ENCODE measurements around the gene PRDX5.

PRDX5 gene

GRCh38 chr11:64284962-64285884 is 32.7 kb upstream of the PRDX5 start, which contains the start of gene GPR137:
Gene GPR137 (plus strand): TSS chr11:64285848. CDS start chr11:64286525, 677 bp downstream.
- H3K36me3 ChIP-seq, result peaks cover 29% of the 10 kb centered on the region
- H3K9me3 ChIP-seq (ENCODE audit: severe bottlenecking), result no peaks in the 10 kb centered on the region
- peak within 1 kb of the TSS; percentile 96 for H3K4me3 ChIP-seq (ENCODE audit: low read depth, low read length)
- TF ChIP-seq CTCF (IDR thresholded peaks at IDR 0.05; ENCODE audit: low read depth, low read length), result no peak
- H3K27ac ChIP-seq, result peak within 1 kb of the TSS; percentile 91
- peak; percentile 83 for DNase-seq
- no peaks in the 10 kb centered on the region for H3K27me3 ChIP-seq (ENCODE audit: insufficient read depth, low read depth, severe bottlenecking)

- TF ChIP-seq CTCF (IDR thresholded peaks at IDR 0.05; ENCODE audit: low read depth, low read length), result peak; percentile 27; the same call in 1 of the 2 replicates
- DNase-seq, result peak; percentile 39
- peaks cover 23% of the 10 kb centered on the region for H3K36me3 ChIP-seq
- no peaks in the 10 kb centered on the region for H3K9me3 ChIP-seq (ENCODE audit: severe bottlenecking)
- H3K4me3 ChIP-seq (ENCODE audit: low read depth, low read length), result peak overlapping the region; percentile 96
- H3K27ac ChIP-seq, result peak overlapping the region; percentile 91
- H3K27me3 ChIP-seq (ENCODE audit: insufficient read depth, low read depth, severe bottlenecking), result peaks cover 6% of the 10 kb centered on the region
Measured at GRCh38 chr11:64285885-64286800, 31.8 kb upstream of the PRDX5 start.

- no peak for DNase-seq
- TF ChIP-seq CTCF (IDR thresholded peaks at IDR 0.05; ENCODE audit: low read depth, low read length), result no peak
- Histone ChIP-seq H3K4me3 (ENCODE audit: low read depth, low read length) (no peak overlapping the region), H3K9me3 (ENCODE audit: severe bottlenecking) (no peaks in the 10 kb centered on the region), H3K27me3 (ENCODE audit: insufficient read depth, low read depth, severe bottlenecking) (peaks cover 9% of the 10 kb centered on the region), H3K27ac (no peak overlapping the region), H3K36me3 (peaks cover 17% of the 10 kb centered on the region)
Measured at GRCh38 chr11:64286801-64287159, 31.1 kb upstream of the PRDX5 start.

GRCh38 chr11:64287676-64288352 is 30.1 kb upstream of the PRDX5 start:
- Histone ChIP-seq H3K9me3 (ENCODE audit: severe bottlenecking) (no peaks in the 10 kb centered on the region), H3K27me3 (ENCODE audit: insufficient read depth, low read depth, severe bottlenecking) (peaks cover 16% of the 10 kb centered on the region), H3K4me3 (ENCODE audit: low read depth, low read length) (no peak overlapping the region), H3K36me3 (peaks cover 8% of the 10 kb centered on the region), H3K27ac (no peak overlapping the region)
- no peak for TF ChIP-seq CTCF (IDR thresholded peaks at IDR 0.05; ENCODE audit: low read depth, low read length)
- no peak for DNase-seq

GRCh38 chr11:64288353-64288750 is 29.6 kb upstream of the PRDX5 start:
- no peak for TF ChIP-seq CTCF (IDR thresholded peaks at IDR 0.05; ENCODE audit: low read depth, low read length)
- H3K27me3 ChIP-seq (ENCODE audit: insufficient read depth, low read depth, severe bottlenecking), result peaks cover 22% of the 10 kb centered on the region
- H3K4me3 ChIP-seq (ENCODE audit: low read depth, low read length), result no peak overlapping the region
- no peak overlapping the region for H3K27ac ChIP-seq
- peaks cover 3% of the 10 kb centered on the region for H3K36me3 ChIP-seq
- no peaks in the 10 kb centered on the region for H3K9me3 ChIP-seq (ENCODE audit: severe bottlenecking)
- DNase-seq, result no peak
